Heart left ventricle (tissue), 13 donors: ENCODE data around the gene OR5C1.

Experiments used
- CTCF ChIP-seq, 12 donors: fragments of 200-600 bp; sonication (generic) in 4 of 12; IDR thresholded peaks; one replicate each; pipeline versions ENCODE4 v1.5.0 to v1.8.0; 2018 to 2022; ENCODE audit warnings: antibody characterized with exemption in 12 of 12, mild to moderate bottlenecking in 5 of 12
- POLR2A ChIP-seq, 2 donors: fragments of 450-650 bp; IDR thresholded peaks; one replicate each; pipeline ENCODE4 v1.6.1; 2017; ENCODE audit warnings: antibody characterized with exemption in 2 of 2, mild to moderate bottlenecking in 2 of 2, moderate library complexity in 2 of 2
- donor health status: ischemic (EF 13 %, LVEDD 7.1; RV severe dilation, severe dysfunction).
- donor health status: DM: no; HTN: yes; CAD: no.
- donor health status: DM: no; HTN: no; CAD: no.
- donor health status: ischemic (EF 25% LVEDD 6.9; RV normal size, moderate dysfunction).
- donor health status: ischemic (EF 25% LVEDD 5.7; RV mildly dilated, moderate dysfunction).
- donor health status: ischemic (EF 35%, LVEDD 5.7; RV mildly dilated, moderate dysfunction).
- donor health status: nonischemic (EF 11% LVEDD 7.7; RV severe dilation, severe dysfunction).
- donor health status: DM: yes; HTN: yes; CAD: no.
- donor health status: PGD.
- donor health status: ischemic (EF 29% LVEDD 5.4; RV normal size, mild dysfunction).
- donor health status: nonischemic (EF 23%, LVEDD 6.1; RV moderate dilation, normal function).

GRCh38 chr9:122779181-122779580 is 9.6 kb upstream of the OR5C1 start:
- TF ChIP-seq POLR2A (IDR thresholded peaks at IDR 0.05) = no peak
- no peak for TF ChIP-seq CTCF (IDR thresholded peaks at IDR 0.05)
